Measurements from ENCODE around the gene PAK6. TPM values are rescaled to one million over a fixed set of nuclear protein-coding genes. Genes with fewer than 3 reads are reported as not detected.

PAK6 gene
- polyA plus RNA-seq, 3 donors, result 0.03 TPM; not detected in 2

GRCh38 chr15:40239404-40239692, 485 bp downstream of the PAK6 start:
- TF ChIP-seq CTCF (IDR thresholded peaks at IDR 0.05), result no peak
- H3K36me3 ChIP-seq (replicated peaks in 1 of 2; ENCODE audit: control insufficient read depth in 1 of 2, insufficient read depth in 2 of 2, low read length in 2 of 2), result no peaks in the 10 kb centered on the region
- peaks cover 13 to 29% (median 24%) of the 10 kb centered on the region in 3 donors for H3K27me3 Mint-ChIP-seq (ENCODE audit: low read depth in 3 of 3)
- no peak overlapping the region for H3K27ac ChIP-seq (ENCODE audit: low read depth in 1 of 2, low read length in 2 of 2)
- peak overlapping the region; percentile 71 for H2AFZ ChIP-seq (ENCODE audit: insufficient read depth, low read depth, low read length, poor library complexity, severe bottlenecking)
- H3K9me3 ChIP-seq (replicated peaks in 1 of 2; ENCODE audit: control insufficient read depth in 1 of 2, insufficient read depth in 1 of 2, low read length in 2 of 2), result no peaks in the 10 kb centered on the region
- H3K4me2 ChIP-seq (replicated peaks; ENCODE audit: extremely low read depth, low read length, poor library complexity, severe bottlenecking), result peak overlapping the region; percentile 70
- H3K4me3 Mint-ChIP-seq, result peak overlapping the region in 1 of 2 donors; percentile 78
- H3K4me3 ChIP-seq (replicated peaks in 1 of 3; ENCODE audit: low read depth in 2 of 3, low read length in 3 of 3), result peak overlapping the region in 1 of 3 experiments; percentile 63
- H4K20me1 ChIP-seq (ENCODE audit: insufficient read depth, low read length), result no peaks in the 10 kb centered on the region
- 79% methylated on average over 2 of the region's 5 CpGs for WGBS (ENCODE audit: insufficient coverage)
- H3K4me1 Mint-ChIP-seq, result peaks cover 30% of the 10 kb centered on the region
- H3K79me2 ChIP-seq (ENCODE audit: insufficient read depth, low read length), result no peaks in the 10 kb centered on the region
- H3K9me3 Mint-ChIP-seq, result peaks cover 0 to 3% (median 0%) of the 10 kb centered on the region in 7 donors
- intact Hi-C loops (cut with micrococcal nuclease), result no loop called here
- no peak overlapping the region for H3K27ac Mint-ChIP-seq
- H3K4me1 ChIP-seq (ENCODE audit: control insufficient read depth in 1 of 2, insufficient read depth in 2 of 2, low read length in 2 of 2), result peaks cover 25 to 29% of the 10 kb centered on the region in 2 donors
- no peak for DNase-seq
- peaks cover 3 to 4% of the 10 kb centered on the region in 2 donors for H3K36me3 Mint-ChIP-seq
- H3K27me3 ChIP-seq (ENCODE audit: control insufficient read depth in 2 of 2, insufficient read depth in 2 of 2, low read length in 2 of 2), result peaks cover 0 to 24% of the 10 kb centered on the region in 2 donors
- H3K9ac ChIP-seq (ENCODE audit: insufficient read depth, low read length, poor library complexity, severe bottlenecking), result no peak overlapping the region

GRCh38 chr15:40239693-40240618, 1.1 kb downstream of the PAK6 start:
- Histone ChIP-seq H4K20me1 (ENCODE audit: insufficient read depth, low read length) (no peaks in the 10 kb centered on the region), H3K27ac (ENCODE audit: low read depth in 1 of 2, low read length in 2 of 2) (no peak overlapping the region), H3K9me3 (replicated peaks in 1 of 2; ENCODE audit: control insufficient read depth in 1 of 2, insufficient read depth in 1 of 2, low read length in 2 of 2) (no peaks in the 10 kb centered on the region), H2AFZ (ENCODE audit: insufficient read depth, low read depth, low read length, poor library complexity, severe bottlenecking) (no peak overlapping the region), H3K4me2 (replicated peaks; ENCODE audit: extremely low read depth, low read length, poor library complexity, severe bottlenecking) (no peak overlapping the region), H3K4me3 (replicated peaks in 1 of 3; ENCODE audit: low read depth in 2 of 3, low read length in 3 of 3) (no peak overlapping the region), H3K9ac (ENCODE audit: insufficient read depth, low read length, poor library complexity, severe bottlenecking) (no peak overlapping the region), H3K27me3 (ENCODE audit: control insufficient read depth in 2 of 2, insufficient read depth in 2 of 2, low read length in 2 of 2) (peaks cover 0 to 24% of the 10 kb centered on the region in 2 donors), H3K79me2 (ENCODE audit: insufficient read depth, low read length) (no peaks in the 10 kb centered on the region), H3K4me1 (ENCODE audit: control insufficient read depth in 1 of 2, insufficient read depth in 2 of 2, low read length in 2 of 2) (peaks cover 19 to 23% of the 10 kb centered on the region in 2 donors), H3K36me3 (replicated peaks in 1 of 2; ENCODE audit: control insufficient read depth in 1 of 2, insufficient read depth in 2 of 2, low read length in 2 of 2) (no peaks in the 10 kb centered on the region)
- intact Hi-C loops (cut with micrococcal nuclease), result no loop called here
- Mint-ChIP-seq H3K4me3 (peak overlapping the region in 1 of 2 donors; percentile 78), H3K36me3 (peaks cover 3 to 4% of the 10 kb centered on the region in 2 donors), H3K9me3 (peaks cover 0 to 3% (median 0%) of the 10 kb centered on the region in 7 donors), H3K27ac (no peak overlapping the region), H3K27me3 (ENCODE audit: low read depth in 3 of 3) (peaks cover 13 to 29% (median 24%) of the 10 kb centered on the region in 3 donors), H3K4me1 (peaks cover 24% of the 10 kb centered on the region)
- no peak for DNase-seq
- TF ChIP-seq CTCF (IDR thresholded peaks at IDR 0.05), result no peak
- WGBS (ENCODE audit: insufficient coverage), result 95% methylated on average over 16 of the region's 19 CpGs
